ENCODE data around the gene MSI2. TPM values are rescaled to one million over a fixed set of nuclear protein-coding genes. Genes with fewer than 3 reads are reported as not detected.
A peak's percentile ranks its signal among the peaks of the same experiment; 100 is the strongest.

MSI2 gene
- total and polyA plus RNA-seq, 2 donors (not counting 1 experiment from before 2014, with no cell fraction given) = 16.1 to 196 TPM

DNA sequence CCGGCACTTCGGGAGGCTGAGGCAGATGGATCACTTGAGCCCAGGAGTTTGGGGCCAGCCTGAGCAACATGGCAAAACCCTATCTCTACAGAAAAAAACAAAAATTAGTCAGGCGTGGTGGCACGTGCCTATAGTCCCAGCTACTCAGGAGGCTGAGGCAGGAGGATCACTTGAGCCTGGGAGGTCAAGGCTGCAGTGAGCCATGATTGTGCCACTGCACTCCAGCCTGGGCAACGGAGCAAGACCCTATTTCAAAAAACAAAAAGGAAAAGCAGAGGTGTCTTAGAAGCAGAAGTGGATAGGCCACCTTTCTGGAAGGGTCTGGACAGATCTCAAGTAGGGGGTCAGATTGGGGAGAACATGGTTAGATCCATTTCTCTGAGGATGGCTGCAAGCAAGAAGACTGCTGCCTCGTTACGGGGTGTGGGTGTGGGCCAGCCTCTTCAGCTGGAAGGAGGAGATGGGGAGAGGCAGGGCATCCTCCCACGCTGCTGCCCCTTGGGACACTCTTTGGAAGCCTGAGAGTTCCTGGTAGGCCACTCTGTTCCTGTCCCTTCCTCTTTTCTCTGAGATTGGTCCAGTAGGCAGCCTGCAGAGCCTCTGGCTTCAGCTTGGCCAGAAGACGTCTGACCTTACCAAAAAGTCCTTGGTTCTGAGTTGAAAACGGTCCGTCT lies 208.0 kb downstream of the MSI2 start:
- peaks cover 35% of the 10 kb centered on the region for H4K20me1 ChIP-seq (ENCODE audit: control insufficient read depth, insufficient read depth, low read length, poor library complexity, severe bottlenecking)
- 71% methylated on average over 11 of the region's 11 CpGs for WGBS (ENCODE audit: insufficient coverage)
- no peak overlapping the region for H2AFZ ChIP-seq (ENCODE audit: insufficient read depth, low read depth, low read length, poor library complexity, severe bottlenecking)
- peaks cover 33 to 53% of the 10 kb centered on the region in 2 donors for H3K4me1 ChIP-seq (ENCODE audit: control insufficient read depth in 2 of 2, insufficient read depth in 2 of 2, low read length in 2 of 2)
- H3K27ac ChIP-seq (ENCODE audit: low read length in 2 of 2) = no peak overlapping the region
- Mint-ChIP-seq H3K4me3 (no peak overlapping the region), H3K27me3 (no peaks in the 10 kb centered on the region), H3K4me1 (peaks cover 81% of the 10 kb centered on the region), H3K9me3 (ENCODE audit: insufficient read depth) (no peaks in the 10 kb centered on the region), H3K27ac (peak overlapping the region; percentile 28)
- H3K79me2 ChIP-seq (ENCODE audit: control insufficient read depth, insufficient read depth, low read length) = peaks cover 63% of the 10 kb centered on the region
- H3K4me2 ChIP-seq (replicated peaks; ENCODE audit: low read depth, low read length, poor library complexity, severe bottlenecking) = no peak overlapping the region
- peaks cover 0 to 3% (median 0%) of the 10 kb centered on the region in 3 donors for H3K9me3 ChIP-seq (ENCODE audit: control extremely low read depth in 1 of 3, control insufficient read depth in 2 of 3, insufficient read depth in 1 of 3, low read length in 2 of 3)
- H3K27me3 ChIP-seq (replicated peaks in 1 of 4; ENCODE audit: control extremely low read depth in 1 of 4, control insufficient read depth in 3 of 4, insufficient read depth in 4 of 4, low read length in 3 of 4) = no peaks in the 10 kb centered on the region
- H3K4me3 ChIP-seq (ENCODE audit: control extremely low read depth in 1 of 5, extremely low read depth in 1 of 5, insufficient read depth in 1 of 5, low read depth in 2 of 5, low read length in 4 of 5) = no peak overlapping the region
- POLR2A ChIA-PET = no interaction called here
- CTCF ChIA-PET = no interaction called here
- H3K36me3 ChIP-seq (replicated peaks in 1 of 2; ENCODE audit: control extremely low read depth in 1 of 2, control insufficient read depth in 1 of 2, extremely low read depth in 1 of 2, insufficient read depth in 2 of 2, low read length in 1 of 2) = no peaks in the 10 kb centered on the region
- DNase-seq (no peak), ATAC-seq (ENCODE audit: low read depth) (no peak)
- intact Hi-C loops (cut with micrococcal nuclease) = no loop called here
- H3K9ac ChIP-seq (ENCODE audit: low read length) = no peak overlapping the region
- TF ChIP-seq EZH2 (IDR thresholded peaks at IDR 0.05; ENCODE audit: borderline replicate concordance, insufficient read depth, low read depth, low read length, poor library complexity, severe bottlenecking) = no peak
- TF ChIP-seq, protein P1, sequence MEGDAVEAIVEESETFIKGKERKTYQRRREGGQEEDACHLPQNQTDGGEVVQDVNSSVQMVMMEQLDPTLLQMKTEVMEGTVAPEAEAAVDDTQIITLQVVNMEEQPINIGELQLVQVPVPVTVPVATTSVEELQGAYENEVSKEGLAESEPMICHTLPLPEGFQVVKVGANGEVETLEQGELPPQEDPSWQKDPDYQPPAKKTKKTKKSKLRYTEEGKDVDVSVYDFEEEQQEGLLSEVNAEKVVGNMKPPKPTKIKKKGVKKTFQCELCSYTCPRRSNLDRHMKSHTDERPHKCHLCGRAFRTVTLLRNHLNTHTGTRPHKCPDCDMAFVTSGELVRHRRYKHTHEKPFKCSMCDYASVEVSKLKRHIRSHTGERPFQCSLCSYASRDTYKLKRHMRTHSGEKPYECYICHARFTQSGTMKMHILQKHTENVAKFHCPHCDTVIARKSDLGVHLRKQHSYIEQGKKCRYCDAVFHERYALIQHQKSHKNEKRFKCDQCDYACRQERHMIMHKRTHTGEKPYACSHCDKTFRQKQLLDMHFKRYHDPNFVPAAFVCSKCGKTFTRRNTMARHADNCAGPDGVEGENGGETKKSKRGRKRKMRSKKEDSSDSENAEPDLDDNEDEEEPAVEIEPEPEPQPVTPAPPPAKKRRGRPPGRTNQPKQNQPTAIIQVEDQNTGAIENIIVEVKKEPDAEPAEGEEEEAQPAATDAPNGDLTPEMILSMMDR (IDR thresholded peaks at IDR 0.05) = no peak

DNA sequence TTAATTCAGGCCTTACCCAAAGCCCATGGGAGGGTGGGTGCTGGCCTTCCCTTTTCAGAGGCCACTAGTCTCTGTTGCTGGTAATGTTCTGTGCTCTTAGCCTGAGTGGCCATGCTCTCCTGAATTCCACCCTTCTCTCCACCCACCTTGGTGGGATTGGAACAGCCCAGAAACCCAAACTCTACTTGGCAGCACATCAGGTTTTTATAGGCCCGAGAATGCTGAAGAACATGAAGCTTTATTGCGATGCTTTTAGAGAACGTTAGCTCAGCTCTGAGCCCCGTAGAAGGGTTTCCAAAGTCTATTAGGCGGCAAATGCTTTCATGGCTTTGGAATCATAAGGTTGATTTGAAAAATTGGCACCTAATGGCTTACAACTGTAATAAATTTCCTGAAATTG lies 209.3 kb downstream of the MSI2 start:
- Histone ChIP-seq H3K4me3 (ENCODE audit: control extremely low read depth in 1 of 5, extremely low read depth in 1 of 5, insufficient read depth in 1 of 5, low read depth in 2 of 5, low read length in 4 of 5) (no peak overlapping the region), H3K4me2 (replicated peaks; ENCODE audit: low read depth, low read length, poor library complexity, severe bottlenecking) (no peak overlapping the region), H3K27ac (ENCODE audit: low read length in 2 of 2) (no peak overlapping the region), H3K27me3 (replicated peaks in 1 of 4; ENCODE audit: control extremely low read depth in 1 of 4, control insufficient read depth in 3 of 4, insufficient read depth in 4 of 4, low read length in 3 of 4) (no peaks in the 10 kb centered on the region), H3K9ac (ENCODE audit: low read length) (no peak overlapping the region), H3K9me3 (ENCODE audit: control extremely low read depth in 1 of 3, control insufficient read depth in 2 of 3, insufficient read depth in 1 of 3, low read length in 2 of 3) (peaks cover 0 to 3% (median 0%) of the 10 kb centered on the region in 3 donors), H3K4me1 (ENCODE audit: control insufficient read depth in 2 of 2, insufficient read depth in 2 of 2, low read length in 2 of 2) (peaks cover 38 to 59% of the 10 kb centered on the region in 2 donors), H3K36me3 (replicated peaks in 1 of 2; ENCODE audit: control extremely low read depth in 1 of 2, control insufficient read depth in 1 of 2, extremely low read depth in 1 of 2, insufficient read depth in 2 of 2, low read length in 1 of 2) (no peaks in the 10 kb centered on the region), H3K79me2 (ENCODE audit: control insufficient read depth, insufficient read depth, low read length) (peaks cover 58% of the 10 kb centered on the region), H4K20me1 (ENCODE audit: control insufficient read depth, insufficient read depth, low read length, poor library complexity, severe bottlenecking) (peaks cover 38% of the 10 kb centered on the region), H2AFZ (ENCODE audit: insufficient read depth, low read depth, low read length, poor library complexity, severe bottlenecking) (no peak overlapping the region)
- no peak for ATAC-seq (ENCODE audit: low read depth)
- Mint-ChIP-seq H3K9me3 (ENCODE audit: insufficient read depth) (no peaks in the 10 kb centered on the region), H3K27me3 (no peaks in the 10 kb centered on the region), H3K4me1 (peaks cover 80% of the 10 kb centered on the region), H3K27ac (no peak overlapping the region), H3K4me3 (no peak overlapping the region)
- POLR2A ChIA-PET = no interaction called here
- intact Hi-C loops (cut with micrococcal nuclease) = no loop called here
- no peak for TF ChIP-seq EZH2 (IDR thresholded peaks at IDR 0.05; ENCODE audit: borderline replicate concordance, insufficient read depth, low read depth, low read length, poor library complexity, severe bottlenecking)
- TF ChIP-seq, protein P1 (IDR thresholded peaks at IDR 0.05) = no peak
- CTCF ChIA-PET = no interaction called here
- WGBS (ENCODE audit: insufficient coverage) = 96% methylated on average over 5 of the region's 5 CpGs
- no peak for DNase-seq

Measured in B cell (primary cell).